ENCODE data around the gene LRP8. TPM values are rescaled to one million over a fixed set of nuclear protein-coding genes. Genes with fewer than 3 reads are reported as not detected.

The LRP8 gene
- total and polyA plus RNA-seq, 2 of the 13 experiments (the other 11 are each of a cell fraction or from before 2014, with no cell fraction given): 17.3 to 17.4 TPM

GRCh38 chr1:53270873-53271272, 57.0 kb downstream of the LRP8 start:
- no peak for FAIRE-seq
- no peak for DNase-seq (ENCODE audit: low spot score)
- ATAC-seq: no peak
- in situ Hi-C loops (cut with HindIII; ENCODE audit: extremely low pct_ligation_motif_present, low pct_unique_long_range_greater_than_20kb) (no loop called here), intact Hi-C loops (cut with micrococcal nuclease; ENCODE audit: unreplicated experiment) (no loop called here)
- Histone ChIP-seq H3K4me3 (replicated peaks in 1 of 3; ENCODE audit: insufficient read depth in 1 of 3, low read depth in 2 of 3, low read length in 3 of 3) (no peak overlapping the region), H2AFZ (ENCODE audit: low read length) (no peak overlapping the region), H3K4me2 (ENCODE audit: low read depth, low read length) (no peak overlapping the region), H3K9ac (ENCODE audit: insufficient read depth, low read depth, low read length) (no peak overlapping the region), H3K27ac (ENCODE audit: extremely low read length, insufficient read depth, low read length) (no peak overlapping the region), H3K79me2 (ENCODE audit: insufficient read depth, low read length) (no peaks in the 10 kb centered on the region), H4K20me1 (ENCODE audit: insufficient read depth, low read length) (no peaks in the 10 kb centered on the region), H3K36me3 (replicated peaks in 1 of 2; ENCODE audit: control insufficient read depth in 1 of 2, insufficient read depth in 2 of 2, low read length in 2 of 2) (peaks cover 6 to 8% of the 10 kb centered on the region in 2 experiments; a peak in 4 of 5 replicates), H3K27me3 (ENCODE audit: control insufficient read depth in 1 of 2, insufficient read depth in 2 of 2, low read length in 2 of 2) (no peaks in the 10 kb centered on the region), H3K9me3 (ENCODE audit: low read length) (no peaks in the 10 kb centered on the region), H3K4me1 (ENCODE audit: insufficient read depth, low read length) (no peaks in the 10 kb centered on the region)
- no TSS peak for BruUV-seq (replicated peaks)
- 95% methylated on average over 6 of the region's 8 CpGs for WGBS (ENCODE audit: low lambda C conversion rate)
- ChIA-PET CTCF (ENCODE audit: low intra/inter-chr PET ratio, low total read pairs) (no interaction called here), POLR2A (no interaction called here)
- TF ChIP-seq TFDP1 (CRISPR knock-in tag; IDR thresholded peaks at IDR 0.05; ENCODE audit: borderline replicate concordance): no peak
- TF ChIP-seq MNT (IDR thresholded peaks at IDR 0.05): no peak
- no peak for TF ChIP-seq SP1 (IDR thresholded peaks at IDR 0.05)
- no peak for TF ChIP-seq SP1 (CRISPR knock-in tag; IDR thresholded peaks at IDR 0.05)
- no peak for TF ChIP-seq CSRNP2 (CRISPR knock-in tag; conservative IDR thresholded peaks at IDR 0.05; ENCODE audit: low read depth)
- no peak for TF ChIP-seq ZBTB21 (CRISPR knock-in tag; IDR thresholded peaks at IDR 0.05)
- no peak for TF ChIP-seq ZNF274 (CRISPR knock-in tag; IDR thresholded peaks at IDR 0.05)
- no peak for TF ChIP-seq ATF3 (CRISPR knock-in tag; IDR thresholded peaks at IDR 0.05)
- TF ChIP-seq ZFP91 (CRISPR knock-in tag; IDR thresholded peaks at IDR 0.05; ENCODE audit: borderline replicate concordance): no peak
- TF ChIP-seq CBFB (CRISPR knock-in tag; IDR thresholded peaks at IDR 0.05): no peak
